ENCODE results near the gene TCTN3. TPM values are rescaled to one million over a fixed set of nuclear protein-coding genes. Genes with fewer than 3 reads are reported as not detected.
A peak's percentile ranks its signal among the peaks of the same experiment; 100 is the strongest.

The TCTN3 gene
- 32.5 and 37.3 TPM in 2 replicates for total RNA-seq (2022)
- Bru-seq, nascent RNA: percentile 81 among the genes with signal in this experiment
- BruChase-seq, experiment 1, labeled RNA remaining after a 6-hour chase: percentile 77 among the genes with signal in this experiment
- BruChase-seq, experiment 2, labeled RNA remaining after a 2-hour chase: percentile 75 among the genes with signal in this experiment
- long read RNA-seq, transcript TCTN3-207 (14 exons, 2,739 nt): major isoform, 84 of 108 reads
- long read RNA-seq, partial matches to known transcripts: 1 of 108 reads
- long read RNA-seq, other reads (novel, unspliced or antisense): 20 of 108 reads

- no TSS peak for BruUV-seq (replicated peaks)
- no peaks in the 10 kb centered on the region for H3K9me3 Mint-ChIP-seq (ENCODE audit: unreplicated experiment)
- TF ChIP-seq CTCF (IDR thresholded peaks at IDR 0.05; ENCODE audit: unreplicated experiment): peak; percentile 92
- intact Hi-C loops (cut with micrococcal nuclease): loop anchor here (1.0 to 10.0 kb wide), 6 partner anchors 148 to 512 kb away; partner anchors contain the start of genes CC2D2B and CCNJ
- CTCF ChIA-PET: interaction anchor here (0.5 to 5.4 kb wide), 89 partner anchors 9 to 1992 kb away, joined by 3 to 94 read pairs (median 4); partner anchors contain the start of genes CC2D2B, ENTPD1 and FRA10AC1
- H3K4me1 Mint-ChIP-seq (ENCODE audit: insufficient read depth, unreplicated experiment): peaks cover 23% of the 10 kb centered on the region
- H3K27me3 Mint-ChIP-seq (ENCODE audit: insufficient read depth, unreplicated experiment): no peaks in the 10 kb centered on the region
- peaks cover 21% of the 10 kb centered on the region for H3K36me3 Mint-ChIP-seq (ENCODE audit: insufficient read depth, unreplicated experiment)
- DNase-seq (ENCODE audit: unreplicated experiment): peak; percentile 100
- POLR2A ChIA-PET: interaction anchor here (0.6 to 3.2 kb wide), 28 partner anchors 9 to 594 kb away, joined by 3 to 20 read pairs (median 4); partner anchors contain the start of genes ALDH18A1, BLNK, CC2D2B and CCNJ
- peak within 1 kb of the TSS; percentile 99 for H3K4me3 Mint-ChIP-seq (ENCODE audit: unreplicated experiment)
- H3K27ac Mint-ChIP-seq (ENCODE audit: low read depth, unreplicated experiment): peak within 1 kb of the TSS; percentile 98
These were observed at the start of gene TCTN3 for GRCh38 chr10:95693668-95694534. Gene TCTN3 (minus strand): TSS chr10:95693927. CDS start chr10:95693899, 28 bp downstream.

- H3K9me3 Mint-ChIP-seq (ENCODE audit: unreplicated experiment): no peaks in the 10 kb centered on the region
- ChIA-PET CTCF (no interaction called here), POLR2A (no interaction called here)
- H3K27ac Mint-ChIP-seq (ENCODE audit: low read depth, unreplicated experiment): no peak overlapping the region
- H3K4me3 Mint-ChIP-seq (ENCODE audit: unreplicated experiment): no peak overlapping the region
- TF ChIP-seq CTCF (IDR thresholded peaks at IDR 0.05; ENCODE audit: unreplicated experiment): no peak
- BruUV-seq (replicated peaks): no TSS peak
- no peaks in the 10 kb centered on the region for H3K36me3 Mint-ChIP-seq (ENCODE audit: insufficient read depth, unreplicated experiment)
- no peaks in the 10 kb centered on the region for H3K4me1 Mint-ChIP-seq (ENCODE audit: insufficient read depth, unreplicated experiment)
- no peaks in the 10 kb centered on the region for H3K27me3 Mint-ChIP-seq (ENCODE audit: insufficient read depth, unreplicated experiment)
- DNase-seq (ENCODE audit: unreplicated experiment): no peak
- intact Hi-C loops (cut with micrococcal nuclease): no loop called here
These were observed 49.3 kb upstream of the TCTN3 start for GRCh38 chr10:95742962-95743535.

- intact Hi-C loops (cut with micrococcal nuclease): no loop called here
- TF ChIP-seq CTCF (IDR thresholded peaks at IDR 0.05; ENCODE audit: unreplicated experiment): no peak
- DNase-seq (ENCODE audit: unreplicated experiment): no peak
- no peaks in the 10 kb centered on the region for H3K36me3 Mint-ChIP-seq (ENCODE audit: insufficient read depth, unreplicated experiment)
- no peaks in the 10 kb centered on the region for H3K27me3 Mint-ChIP-seq (ENCODE audit: insufficient read depth, unreplicated experiment)
- ChIA-PET CTCF (interaction anchor here (0.6 kb wide), 1 partner anchor 365 kb away, joined by 3 read pairs; no protein-coding TSS in a partner anchor), POLR2A (no interaction called here)
- no peak overlapping the region for H3K4me3 Mint-ChIP-seq (ENCODE audit: unreplicated experiment)
- no peaks in the 10 kb centered on the region for H3K4me1 Mint-ChIP-seq (ENCODE audit: insufficient read depth, unreplicated experiment)
- no peak overlapping the region for H3K27ac Mint-ChIP-seq (ENCODE audit: low read depth, unreplicated experiment)
- no TSS peak for BruUV-seq (replicated peaks)
- H3K9me3 Mint-ChIP-seq (ENCODE audit: unreplicated experiment): no peaks in the 10 kb centered on the region
These were observed 48.8 kb upstream of the TCTN3 start for GRCh38 chr10:95742485-95742884.

Data from MCF 10A (cell line).